CD14-positive monocyte (primary cell): ENCODE data around the gene NPAS4. TPM values are rescaled to one million over a fixed set of nuclear protein-coding genes. Genes with fewer than 3 reads are reported as not detected.
A peak's percentile ranks its signal among the peaks of the same experiment; 100 is the strongest.

Source experiments
- DNase-seq, 3 donors: peaks; one replicate each; pipeline ENCODE4 v3.0.0-alpha.2; 2011 to 2022
- H2AFZ ChIP-seq: 2 replicates; pipeline ENCODE4 v1.6.0; 2012; ENCODE audit warnings: mild to moderate bottlenecking, low read depth, low read length, inconsistent platforms; ENCODE audit not compliant: insufficient read depth, poor library complexity, severe bottlenecking
- H3K27ac ChIP-seq, 2 donors: 1 replicate in 1 of 2; 2 replicates in 1 of 2; pipeline ENCODE4 v1.5.1; 2012 to 2013; ENCODE audit warnings: low read length in 2 of 2, control low read depth in 1 of 2, inconsistent platforms in 1 of 2, low read depth in 1 of 2, mild to moderate bottlenecking in 1 of 2
- H3K27me3 ChIP-seq, 2 donors: one replicate each; pipeline versions ENCODE4 v1.6.0 to v1.6.1; 2011 to 2013; ENCODE audit warnings: low read length in 2 of 2; ENCODE audit not compliant: control insufficient read depth in 2 of 2, insufficient read depth in 2 of 2
- H3K36me3 ChIP-seq, 2 donors: replicated peaks in 1 of 2; 1 replicate in 1 of 2; 2 replicates in 1 of 2; pipeline versions ENCODE4 v1.5.1 to v1.6.1; 2012 to 2013; ENCODE audit warnings: low read length in 2 of 2, control low read depth in 1 of 2, inconsistent platforms in 1 of 2, mild to moderate bottlenecking in 1 of 2; ENCODE audit not compliant: insufficient read depth in 2 of 2, control insufficient read depth in 1 of 2
- H3K4me1 ChIP-seq, 2 donors: 1 replicate in 1 of 2; 2 replicates in 1 of 2; pipeline versions ENCODE4 v1.5.1 to v1.6.1; 2012 to 2013; ENCODE audit warnings: low read length in 2 of 2, control low read depth in 1 of 2, inconsistent platforms in 1 of 2, mild to moderate bottlenecking in 1 of 2, moderate library complexity in 1 of 2; ENCODE audit not compliant: insufficient read depth in 2 of 2, control insufficient read depth in 1 of 2
- H3K4me2 ChIP-seq: replicated peaks from 2 replicates; pipeline ENCODE3; 2012; ENCODE audit warnings: low read length, moderate library complexity, mild to moderate bottlenecking; ENCODE audit not compliant: poor library complexity, severe bottlenecking; ENCODE audit errors: extremely low read depth
- H3K4me3 ChIP-seq, 3 experiments: fragments of 200-600 bp in 1 of 3; sonication (generic) in 1 of 3; replicated peaks in 1 of 3; 1 replicate in 2 of 3; 2 replicates in 1 of 3; pipeline ENCODE4 v1.5.1; 2011 to 2013; ENCODE audit warnings: low read length in 3 of 3, mild to moderate bottlenecking in 3 of 3, control low read depth in 2 of 3, low read depth in 2 of 3, inconsistent platforms in 1 of 3, moderate library complexity in 1 of 3
- H3K79me2 ChIP-seq: 2 replicates; pipeline ENCODE4 v1.6.0; 2012; ENCODE audit warnings: mild to moderate bottlenecking, control low read depth, inconsistent platforms, low read length, moderate library complexity; ENCODE audit not compliant: insufficient read depth
- H3K9ac ChIP-seq: 2 replicates; pipeline ENCODE4 v1.6.0; 2017; ENCODE audit warnings: low read length, mild to moderate bottlenecking; ENCODE audit not compliant: insufficient read depth, poor library complexity, severe bottlenecking
- H3K9me3 ChIP-seq, 2 donors: replicated peaks in 1 of 2; 1 replicate in 1 of 2; 2 replicates in 1 of 2; pipeline versions ENCODE4 v1.5.1 to v1.6.1; 2012 to 2013; ENCODE audit warnings: low read length in 2 of 2, control low read depth in 1 of 2; ENCODE audit not compliant: control insufficient read depth in 1 of 2, insufficient read depth in 1 of 2
- H4K20me1 ChIP-seq: 2 replicates; pipeline ENCODE4 v1.6.0; 2012; ENCODE audit warnings: mild to moderate bottlenecking, low read length, control low read depth, moderate library complexity; ENCODE audit not compliant: insufficient read depth
- H3K27ac Mint-ChIP-seq, 7 donors: one replicate each; pipeline ENCODE4 v1.8.0; 2020; ENCODE audit warnings: mild to moderate bottlenecking in 7 of 7, mixed read lengths in 7 of 7, moderate library complexity in 6 of 7, inconsistent platforms in 2 of 7
- H3K27me3 Mint-ChIP-seq, 3 donors: one replicate each; pipeline ENCODE4 v1.8.0; 2021 to 2022; ENCODE audit warnings: low read depth in 3 of 3, mild to moderate bottlenecking in 3 of 3, mixed read lengths in 3 of 3, moderate library complexity in 3 of 3, inconsistent platforms in 1 of 3
- H3K36me3 Mint-ChIP-seq, 2 donors: one replicate each; pipeline ENCODE4 v1.8.0; 2020; ENCODE audit warnings: mixed read lengths in 2 of 2, inconsistent platforms in 1 of 2, mild to moderate bottlenecking in 1 of 2
- H3K4me1 Mint-ChIP-seq: one replicate; pipeline ENCODE4 v1.8.0; 2020; ENCODE audit warnings: mild to moderate bottlenecking, mixed read lengths
- H3K4me3 Mint-ChIP-seq, 2 donors: one replicate each; pipeline ENCODE4 v1.8.0; 2020; ENCODE audit warnings: mild to moderate bottlenecking in 2 of 2, mixed read lengths in 2 of 2, moderate library complexity in 1 of 2
- H3K9me3 Mint-ChIP-seq, 7 donors: one replicate each; pipeline ENCODE4 v1.8.0; 2020 to 2022; ENCODE audit warnings: mixed read lengths in 7 of 7, mild to moderate bottlenecking in 6 of 7, moderate library complexity in 6 of 7, inconsistent platforms in 2 of 7
- WGBS: methylation state at CpG from one replicate; pipeline ENCODE4 v1.1.5; 2013; ENCODE audit warnings: missing lambda C conversion rate; ENCODE audit not compliant: insufficient coverage; 5-methylcytosine and 5-hydroxymethylcytosine counted together
- intact Hi-C, 2 donors: fragments of 100-400 bp; cut with micrococcal nuclease; formaldehyde crosslinking; loops; one replicate each; pipeline versions ENCODE4 v1.15.0 to v1.15.1; 2023
- polyA plus RNA-seq, 3 donors: library from polyadenylated mRNA; depleted of rRNA in 1 of 3; unstranded in 2 of 3; stranded (reverse) in 1 of 3; fragments of 300-500 nt in 2 of 3; fragments of >200 nt in 1 of 3; fragmentation: Illumina TruSeq in 2 of 3; gene quantifications; 1 replicate in 2 of 3; 2 replicates in 1 of 3; pipeline ENCODE4 v1.2.3, GENCODE V29; 2012 to 2021
- TF ChIP-seq, protein P1 (sequence below): fragments of 200-600 bp; IDR thresholded peaks from one replicate; pipeline ENCODE4 v1.8.0; 2022; ENCODE audit warnings: antibody characterized with exemption, mild to moderate bottlenecking

Gene NPAS4
- polyA plus RNA-seq, 3 donors: not detected

- no peak overlapping the region for H3K4me2 ChIP-seq
- H3K36me3 ChIP-seq: peaks cover 9 to 43% of the 10 kb centered on the region in 2 donors
- H3K27ac Mint-ChIP-seq: no peak overlapping the region
- H3K4me1 ChIP-seq: peaks cover 19 to 27% of the 10 kb centered on the region in 2 donors
- H3K79me2 ChIP-seq: no peaks in the 10 kb centered on the region
- DNase-seq: no peak
- no peaks in the 10 kb centered on the region for H3K9me3 Mint-ChIP-seq
- H3K4me3 Mint-ChIP-seq: no peak overlapping the region
- peaks cover 0 to 3% (median 2%) of the 10 kb centered on the region in 3 donors for H3K27me3 Mint-ChIP-seq
- intact Hi-C loops: no loop called here
- no CpG with 5 or more reads among the region's 1 CpG for WGBS
- H2AFZ ChIP-seq: no peak overlapping the region
- TF ChIP-seq, protein P1, sequence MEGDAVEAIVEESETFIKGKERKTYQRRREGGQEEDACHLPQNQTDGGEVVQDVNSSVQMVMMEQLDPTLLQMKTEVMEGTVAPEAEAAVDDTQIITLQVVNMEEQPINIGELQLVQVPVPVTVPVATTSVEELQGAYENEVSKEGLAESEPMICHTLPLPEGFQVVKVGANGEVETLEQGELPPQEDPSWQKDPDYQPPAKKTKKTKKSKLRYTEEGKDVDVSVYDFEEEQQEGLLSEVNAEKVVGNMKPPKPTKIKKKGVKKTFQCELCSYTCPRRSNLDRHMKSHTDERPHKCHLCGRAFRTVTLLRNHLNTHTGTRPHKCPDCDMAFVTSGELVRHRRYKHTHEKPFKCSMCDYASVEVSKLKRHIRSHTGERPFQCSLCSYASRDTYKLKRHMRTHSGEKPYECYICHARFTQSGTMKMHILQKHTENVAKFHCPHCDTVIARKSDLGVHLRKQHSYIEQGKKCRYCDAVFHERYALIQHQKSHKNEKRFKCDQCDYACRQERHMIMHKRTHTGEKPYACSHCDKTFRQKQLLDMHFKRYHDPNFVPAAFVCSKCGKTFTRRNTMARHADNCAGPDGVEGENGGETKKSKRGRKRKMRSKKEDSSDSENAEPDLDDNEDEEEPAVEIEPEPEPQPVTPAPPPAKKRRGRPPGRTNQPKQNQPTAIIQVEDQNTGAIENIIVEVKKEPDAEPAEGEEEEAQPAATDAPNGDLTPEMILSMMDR: no peak
- H3K4me1 Mint-ChIP-seq: peaks cover 29% of the 10 kb centered on the region
- no peaks in the 10 kb centered on the region for H3K9me3 ChIP-seq
- H3K9ac ChIP-seq: no peak overlapping the region
- H3K36me3 Mint-ChIP-seq: peaks cover 37 to 50% of the 10 kb centered on the region in 2 donors
- H3K27me3 ChIP-seq: no peaks in the 10 kb centered on the region
- H3K27ac ChIP-seq: no peak overlapping the region
- H4K20me1 ChIP-seq: peaks cover 22% of the 10 kb centered on the region
- H3K4me3 ChIP-seq: no peak overlapping the region
These were observed 48.6 kb downstream of the NPAS4 start for GRCh38 chr11:66469441-66469840.

DNA sequence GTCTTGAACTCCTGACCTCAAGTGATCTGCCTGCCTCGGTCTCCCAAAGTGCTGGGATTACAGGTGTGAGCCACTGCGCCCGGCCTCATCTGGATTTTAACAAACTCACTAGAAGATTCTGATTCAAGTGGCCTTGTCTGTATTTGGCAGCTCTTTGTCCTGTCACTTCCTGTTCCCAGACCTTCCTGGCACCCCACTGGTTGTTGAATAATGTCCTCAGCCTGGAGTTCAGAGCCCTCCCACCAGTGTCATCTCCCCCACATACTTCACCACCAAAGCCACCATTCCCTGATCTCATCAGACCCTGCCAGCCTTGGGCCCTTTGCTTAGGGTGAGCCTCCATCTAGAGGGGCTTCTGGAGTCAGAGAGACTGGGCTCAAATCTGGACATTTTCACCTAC is 49.2 kb downstream of the NPAS4 start:
- H3K79me2 ChIP-seq: no peaks in the 10 kb centered on the region
- Mint-ChIP-seq H3K36me3 (peaks cover 38 to 54% of the 10 kb centered on the region in 2 donors), H3K27me3 (peaks cover 1 to 3% (median 2%) of the 10 kb centered on the region in 3 donors), H3K27ac (peak overlapping the region in 2 of 7 donors; percentile 59 to 88), H3K4me3 (no peak overlapping the region), H3K9me3 (no peaks in the 10 kb centered on the region), H3K4me1 (peaks cover 29% of the 10 kb centered on the region)
- no peak overlapping the region for H3K9ac ChIP-seq
- TF ChIP-seq, protein P1: no peak
- no peak for DNase-seq
- H3K4me2 ChIP-seq: no peak overlapping the region
- no peaks in the 10 kb centered on the region for H3K27me3 ChIP-seq
- H4K20me1 ChIP-seq: peaks cover 22% of the 10 kb centered on the region
- H2AFZ ChIP-seq: no peak overlapping the region
- H3K4me3 ChIP-seq: no peak overlapping the region
- peaks cover 19 to 27% of the 10 kb centered on the region in 2 donors for H3K4me1 ChIP-seq
- peaks cover 9 to 46% of the 10 kb centered on the region in 2 donors for H3K36me3 ChIP-seq
- H3K27ac ChIP-seq: no peak overlapping the region
- 96% methylated on average over 3 of the region's 3 CpGs for WGBS
- no peaks in the 10 kb centered on the region for H3K9me3 ChIP-seq
- intact Hi-C loops: no loop called here
